ENCODE data around the gene EVC2.

DNA sequence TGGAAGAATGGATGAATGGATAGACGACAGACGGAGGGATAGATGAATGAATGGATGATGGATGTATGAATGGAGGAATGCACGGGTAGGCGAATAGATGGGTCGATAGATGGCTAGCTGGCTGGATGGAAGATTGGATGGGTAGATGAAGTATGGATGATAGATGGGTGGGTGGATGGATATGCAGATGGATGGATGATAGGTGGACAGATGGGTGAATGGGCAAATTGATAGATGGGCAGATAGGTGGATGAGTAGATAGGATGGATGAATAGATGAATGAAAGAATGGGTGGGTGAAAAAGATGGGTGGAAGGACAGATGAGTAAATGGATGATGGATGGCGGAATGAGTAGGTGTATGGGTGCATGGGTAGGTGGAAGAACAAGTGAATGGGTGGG is 57.3 kb downstream of the EVC2 start:
- TF ChIP-seq, protein P1, sequence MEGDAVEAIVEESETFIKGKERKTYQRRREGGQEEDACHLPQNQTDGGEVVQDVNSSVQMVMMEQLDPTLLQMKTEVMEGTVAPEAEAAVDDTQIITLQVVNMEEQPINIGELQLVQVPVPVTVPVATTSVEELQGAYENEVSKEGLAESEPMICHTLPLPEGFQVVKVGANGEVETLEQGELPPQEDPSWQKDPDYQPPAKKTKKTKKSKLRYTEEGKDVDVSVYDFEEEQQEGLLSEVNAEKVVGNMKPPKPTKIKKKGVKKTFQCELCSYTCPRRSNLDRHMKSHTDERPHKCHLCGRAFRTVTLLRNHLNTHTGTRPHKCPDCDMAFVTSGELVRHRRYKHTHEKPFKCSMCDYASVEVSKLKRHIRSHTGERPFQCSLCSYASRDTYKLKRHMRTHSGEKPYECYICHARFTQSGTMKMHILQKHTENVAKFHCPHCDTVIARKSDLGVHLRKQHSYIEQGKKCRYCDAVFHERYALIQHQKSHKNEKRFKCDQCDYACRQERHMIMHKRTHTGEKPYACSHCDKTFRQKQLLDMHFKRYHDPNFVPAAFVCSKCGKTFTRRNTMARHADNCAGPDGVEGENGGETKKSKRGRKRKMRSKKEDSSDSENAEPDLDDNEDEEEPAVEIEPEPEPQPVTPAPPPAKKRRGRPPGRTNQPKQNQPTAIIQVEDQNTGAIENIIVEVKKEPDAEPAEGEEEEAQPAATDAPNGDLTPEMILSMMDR (IDR thresholded peaks at IDR 0.05) = no peak
- no peak for TF ChIP-seq POLR2A (IDR thresholded peaks at IDR 0.05)

Data from sigmoid colon (tissue), 3 donors.